Activated naive CD4-positive, alpha-beta T cell treated with anti-CD3 and anti-CD28 coated beads, Interleukin-2, amount 10 ng/mL, durations not matched to agents 5 hours and 36 hours (primary cell): ENCODE data around the gene HPDL. TPM values are rescaled to one million over a fixed set of nuclear protein-coding genes. Genes with fewer than 3 reads are reported as not detected.

Experiments used
- total RNA-seq, 2 experiments: library from RNA; stranded (reverse); gene quantifications; one replicate each; pipeline ENCODE4 v1.2.3, GENCODE V29; 2021

The HPDL gene
- total RNA-seq: 1 to 10 TPM; 5.0 to 6.5 TPM

DNA sequence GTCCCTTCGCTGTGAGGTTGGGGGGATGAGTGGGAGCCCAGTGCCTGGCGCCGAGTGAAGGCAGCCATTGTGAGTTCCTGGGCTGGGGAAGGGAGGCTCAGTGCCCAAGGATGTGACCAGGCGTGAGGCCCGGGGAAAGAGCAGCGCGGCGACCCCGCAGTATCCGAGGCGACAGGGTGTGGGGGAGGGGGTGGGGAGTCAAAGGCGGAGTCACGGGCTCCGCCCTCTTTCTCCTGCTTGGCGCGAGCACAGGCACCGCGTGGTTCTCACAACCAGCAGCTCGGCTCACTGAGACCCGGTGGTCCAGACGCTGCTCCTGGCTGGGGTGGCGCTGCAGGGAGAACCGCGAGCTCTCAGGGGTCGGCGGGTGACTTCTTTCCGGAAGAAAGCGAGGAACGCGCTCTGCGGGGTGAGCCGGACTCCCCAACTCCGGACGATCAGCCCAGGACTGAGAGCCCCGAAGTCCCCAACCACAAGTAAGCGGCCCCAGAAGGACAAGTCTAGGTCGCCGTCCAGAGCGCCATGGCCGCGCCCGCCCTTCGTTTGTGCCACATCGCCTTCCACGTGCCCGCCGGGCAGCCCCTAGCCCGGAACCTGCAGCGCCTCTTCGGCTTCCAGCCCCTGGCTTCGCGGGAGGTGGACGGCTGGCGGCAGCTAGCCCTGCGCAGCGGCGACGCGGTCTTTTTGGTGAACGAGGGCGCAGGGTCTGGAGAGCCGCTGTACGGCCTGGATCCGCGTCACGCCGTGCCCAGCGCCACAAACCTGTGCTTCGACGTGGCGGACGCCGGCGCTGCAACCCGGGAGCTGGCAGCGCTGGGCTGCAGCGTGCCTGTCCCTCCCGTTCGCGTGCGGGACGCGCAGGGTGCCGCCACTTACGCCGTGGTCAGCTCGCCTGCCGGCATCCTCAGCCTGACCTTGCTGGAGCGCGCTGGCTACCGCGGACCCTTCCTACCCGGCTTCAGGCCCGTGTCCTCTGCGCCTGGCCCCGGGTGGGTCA is at the start of gene HPDL:
Gene HPDL, plus strand, starts transcription at position 269 of the 997 bp plus-strand sequence. Its CDS starts 254 bp downstream, at position 523.

DNA sequence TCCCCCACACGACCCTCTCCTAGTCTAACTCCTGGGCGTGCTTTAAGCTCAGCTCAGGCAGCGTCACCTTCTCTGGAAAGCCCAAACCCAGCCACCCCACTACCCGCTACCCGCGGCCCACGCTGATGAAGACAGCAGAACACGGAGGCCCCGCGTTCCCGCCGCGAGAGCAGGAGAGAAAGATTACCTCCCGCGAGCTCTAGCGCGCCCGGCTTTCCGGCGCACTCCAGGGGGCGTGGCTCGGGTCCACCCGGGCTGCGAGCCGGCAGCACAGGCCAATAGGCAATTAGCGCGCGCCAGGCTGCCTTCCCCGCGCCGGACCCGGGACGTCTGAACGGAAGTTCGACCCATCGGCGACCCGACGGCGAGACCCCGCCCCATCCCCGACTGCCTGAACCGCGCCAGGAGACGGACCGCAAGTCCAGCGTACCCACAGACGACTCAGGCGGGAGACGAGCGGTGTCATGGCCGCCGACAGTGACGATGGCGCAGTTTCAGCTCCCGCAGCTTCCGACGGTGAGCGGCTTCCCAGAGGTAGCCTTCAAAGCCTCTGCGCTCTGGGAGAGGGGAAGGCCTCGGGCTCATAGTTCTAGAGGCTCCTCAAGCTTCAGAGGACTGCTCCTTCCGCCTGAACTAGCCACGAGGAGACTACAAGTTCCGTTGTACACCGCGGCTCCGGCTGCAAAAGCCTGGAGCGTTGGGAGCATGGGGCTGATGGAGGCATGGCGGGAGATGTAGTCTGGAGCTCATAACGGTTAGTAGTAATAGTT is 13.3 kb downstream of the HPDL start, which contains the start of the genes MUTYH and TOE1:
Gene MUTYH, minus strand, starts transcription at position 652 of the 770 bp plus-strand sequence. CDS start 5,935 bp downstream, outside the sequence.
Gene TOE1, plus strand, starts transcription at position 382 of the 770 bp plus-strand sequence. Its CDS starts 83 bp downstream, at position 465.

Other genes starting within 250 kb of the HPDL start
- under 1 TPM; 0.31 to 0.35 TPM for gene ZSWIM5, start 120.3 kb upstream of the HPDL start, total RNA-seq
- 10 to 100 TPM; 17.5 to 18.4 TPM for gene TOE1, start 13.3 kb downstream of the HPDL start, total RNA-seq
- gene MUTYH, start 13.5 kb downstream of the HPDL start, total RNA-seq: 10 to 100 TPM; 44.6 to 49.2 TPM
- gene TESK2, start 164.3 kb downstream of the HPDL start, total RNA-seq: 1 to 10 TPM; 4.0 to 4.4 TPM
- gene CCDC163, start 173.2 kb downstream of the HPDL start, total RNA-seq: 1 to 10 TPM; 3.6 to 5.8 TPM
- 1 to 10 TPM; 6.7 to 8.2 TPM for gene MMACHC, start 173.4 kb downstream of the HPDL start, total RNA-seq
- gene PRDX1, start 195.0 kb downstream of the HPDL start, total RNA-seq: 100 to 1,000 TPM; 213 to 227 TPM
- 100 to 1,000 TPM; 135 to 143 TPM for gene AKR1A1, start 223.9 kb downstream of the HPDL start, total RNA-seq